Ishikawa (cell line): ENCODE data around the gene MYO1A.

Experiments used
- EP300 ChIP-seq: IDR thresholded peaks from 2 replicates; pipeline ENCODE4 v1.6.1; 2012; ENCODE audit warnings: borderline replicate concordance
- MAX ChIP-seq: IDR thresholded peaks from 2 replicates; pipeline ENCODE4 v1.6.1; 2012
- NFIC ChIP-seq: IDR thresholded peaks from 2 replicates; pipeline ENCODE4 v1.6.1; 2012
- RAD21 ChIP-seq: IDR thresholded peaks from 2 replicates; pipeline ENCODE4 v1.6.1; 2012; ENCODE audit warnings: low read depth
- TAF1 ChIP-seq: IDR thresholded peaks from 2 replicates; pipeline ENCODE4 v1.6.1; 2012; ENCODE audit warnings: low read depth, mild to moderate bottlenecking

DNA sequence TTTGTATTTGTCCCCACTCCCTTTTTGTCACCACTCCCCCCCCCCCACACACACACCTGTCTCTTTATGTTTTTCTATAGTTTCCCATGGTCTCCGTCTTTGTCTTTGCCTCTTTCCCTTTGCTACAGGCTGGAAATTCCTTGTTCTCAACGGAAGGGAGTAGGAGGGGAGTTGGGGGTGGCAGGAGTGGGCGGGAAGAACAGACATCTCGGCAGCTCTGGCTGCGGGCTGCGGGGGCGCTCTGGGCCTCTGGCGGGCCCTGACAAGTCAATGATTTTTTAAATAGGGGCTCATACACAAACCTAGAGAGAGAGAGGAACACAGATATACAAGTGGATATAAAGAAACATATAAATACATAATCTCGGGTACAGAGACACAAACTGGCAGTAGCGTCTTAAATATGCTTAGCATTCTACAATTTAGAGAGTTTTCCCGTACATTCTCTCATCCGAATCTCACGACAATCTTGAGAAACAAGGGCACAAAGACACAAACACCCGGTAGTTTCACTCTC is 36.6 kb upstream of the MYO1A start:
- TF ChIP-seq RAD21 (no peak), TAF1 (no peak), MAX (no peak), EP300 (no peak), NFIC (no peak)
